GM12865 (cell line): ENCODE results near the gene TTC21B.
"Not testable (repeated sequence)": the region's sequence is repeated elsewhere in the genome, so short reads cannot be mapped to it uniquely, and the experiment has no call there.

Experiments
- DNase-seq: peaks from one replicate; pipeline ENCODE4 v3.0.0; 2010; ENCODE audit warnings: low read depth
- H3K4me3 ChIP-seq: 2 replicates; pipeline ENCODE4 v1.5.1; 2011; ENCODE audit warnings: mild to moderate bottlenecking, low read depth, low read length, control low read depth
- CTCF ChIP-seq: IDR thresholded peaks from 2 replicates; pipeline ENCODE4 v1.5.1; 2011; ENCODE audit warnings: low read length, control low read depth, low read depth, inconsistent platforms; ENCODE audit not compliant: insufficient read depth; ENCODE audit errors: missing control alignments

The TTC21B gene

GRCh38 chr2:165863810-165864261, 89.7 kb downstream of the TTC21B start:
- H3K4me3 ChIP-seq: no peak overlapping the region
- DNase-seq: peak; percentile 52
- TF ChIP-seq CTCF: no peak

GRCh38 chr2:165861083-165861482, 92.5 kb downstream of the TTC21B start:
- not testable (repeated sequence) for DNase-seq

GRCh38 chr2:165859723-165860122, 93.9 kb downstream of the TTC21B start:
- H3K4me3 ChIP-seq, DNase-seq: not testable (repeated sequence)

More at GRCh38 chr2:165861083-165861482, 92.5 kb downstream of the TTC21B start:
- not testable (repeated sequence) for H3K4me3 ChIP-seq

GRCh38 chr2:165857876-165858275, 95.7 kb downstream of the TTC21B start:
- H3K4me3 ChIP-seq: no peak overlapping the region
- DNase-seq: no peak
- TF ChIP-seq CTCF: no peak

GRCh38 chr2:165852394-165852793, 101.2 kb downstream of the TTC21B start:
- no peak for TF ChIP-seq CTCF
- H3K4me3 ChIP-seq: no peak overlapping the region
- DNase-seq: no peak

GRCh38 chr2:165847001-165847400, 106.6 kb downstream of the TTC21B start:
- H3K4me3 ChIP-seq: no peak overlapping the region
- TF ChIP-seq CTCF: peak; percentile 14
- no peak for DNase-seq

- DNase-seq: no peak
- TF ChIP-seq CTCF: no peak
Observed at GRCh38 chr2:165846056-165846455, 107.5 kb downstream of the TTC21B start.

GRCh38 chr2:165844216-165844615, 109.4 kb downstream of the TTC21B start:
- H3K4me3 ChIP-seq: no peak overlapping the region
- DNase-seq: no peak
- no peak for TF ChIP-seq CTCF

More at GRCh38 chr2:165846056-165846455, 107.5 kb downstream of the TTC21B start:
- H3K4me3 ChIP-seq: no peak overlapping the region
